Right atrium auricular region (tissue), 2 donors: Measurements from ENCODE around the gene ZBTB7A. TPM values are rescaled to one million over a fixed set of nuclear protein-coding genes. Genes with fewer than 3 reads are reported as not detected.
A peak's percentile ranks its signal among the peaks of the same experiment; 100 is the strongest.

Experiments
- DNase-seq: peaks from one replicate; pipeline ENCODE4 v3.0.0-alpha.2; 2019; ENCODE audit warnings: low spot score
- H3K27ac ChIP-seq, 2 donors: fragments of 200-600 bp; sonication (generic); 1 replicate in 1 of 2; 2 replicates in 1 of 2; pipeline ENCODE4 v1.5.1; 2016 to 2019
- H3K27me3 ChIP-seq, 2 donors: fragments of 200-600 bp; sonication (generic); one replicate each; pipeline versions ENCODE4 v1.5.1 to v1.6.0; 2017 to 2019
- H3K36me3 ChIP-seq: fragments of 200-600 bp; sonication (generic); one replicate; pipeline ENCODE4 v1.5.1; 2016
- H3K4me1 ChIP-seq, 2 donors: fragments of 200-600 bp; sonication (generic); one replicate each; pipeline versions ENCODE4 v1.5.1 to v1.6.0; 2017 to 2019
- H3K4me3 ChIP-seq, 2 donors: fragments of 200-600 bp; sonication (generic); 1 replicate in 1 of 2; 2 replicates in 1 of 2; pipeline ENCODE4 v1.5.1; 2017 to 2019; ENCODE audit warnings: mild to moderate bottlenecking in 1 of 2, moderate library complexity in 1 of 2
- H3K9me3 ChIP-seq, 2 donors: fragments of 200-600 bp; sonication (generic); one replicate each; pipeline ENCODE4 v1.5.1; 2019
- total RNA-seq, 2 donors: library from RNA; depleted of rRNA; stranded (reverse); fragments of >200 nt; gene quantifications; one replicate each; pipeline ENCODE4 v1.1.0, GENCODE V29; 2016
- TF ChIP-seq, protein P1 (sequence below), 2 donors: fragments of 200-600 bp; sonication (generic); IDR thresholded peaks; one replicate each; pipeline ENCODE4 v1.5.1; 2019; ENCODE audit warnings: antibody characterized with exemption in 2 of 2

The ZBTB7A gene
- total RNA-seq, 2 donors from 2014 or later: 33.8 to 50.0 TPM

DNA sequence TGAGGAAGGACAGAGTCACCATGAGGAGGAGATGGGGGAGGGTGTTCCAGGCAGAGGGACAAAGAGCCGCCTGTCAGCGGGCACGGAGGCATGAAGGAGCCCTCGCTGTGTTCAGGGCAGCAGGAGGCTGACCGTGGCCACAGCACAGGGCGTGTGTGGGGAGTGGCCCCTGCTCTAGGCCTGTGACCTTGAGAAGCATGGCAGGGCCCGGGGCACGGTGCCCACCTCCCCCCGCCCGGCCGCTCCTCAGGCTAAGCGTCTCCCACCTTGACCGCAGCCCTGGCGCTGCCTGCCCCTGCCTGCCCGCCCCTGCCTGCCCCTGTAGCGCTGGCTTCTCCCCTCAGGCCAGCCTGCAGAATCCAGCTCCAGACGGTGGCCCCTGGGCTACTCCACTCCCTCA, 45.7 kb upstream of the ZBTB7A start:
- TF ChIP-seq, protein P1, sequence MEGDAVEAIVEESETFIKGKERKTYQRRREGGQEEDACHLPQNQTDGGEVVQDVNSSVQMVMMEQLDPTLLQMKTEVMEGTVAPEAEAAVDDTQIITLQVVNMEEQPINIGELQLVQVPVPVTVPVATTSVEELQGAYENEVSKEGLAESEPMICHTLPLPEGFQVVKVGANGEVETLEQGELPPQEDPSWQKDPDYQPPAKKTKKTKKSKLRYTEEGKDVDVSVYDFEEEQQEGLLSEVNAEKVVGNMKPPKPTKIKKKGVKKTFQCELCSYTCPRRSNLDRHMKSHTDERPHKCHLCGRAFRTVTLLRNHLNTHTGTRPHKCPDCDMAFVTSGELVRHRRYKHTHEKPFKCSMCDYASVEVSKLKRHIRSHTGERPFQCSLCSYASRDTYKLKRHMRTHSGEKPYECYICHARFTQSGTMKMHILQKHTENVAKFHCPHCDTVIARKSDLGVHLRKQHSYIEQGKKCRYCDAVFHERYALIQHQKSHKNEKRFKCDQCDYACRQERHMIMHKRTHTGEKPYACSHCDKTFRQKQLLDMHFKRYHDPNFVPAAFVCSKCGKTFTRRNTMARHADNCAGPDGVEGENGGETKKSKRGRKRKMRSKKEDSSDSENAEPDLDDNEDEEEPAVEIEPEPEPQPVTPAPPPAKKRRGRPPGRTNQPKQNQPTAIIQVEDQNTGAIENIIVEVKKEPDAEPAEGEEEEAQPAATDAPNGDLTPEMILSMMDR (IDR thresholded peaks at IDR 0.05): no peak
- no peak for DNase-seq
- Histone ChIP-seq H3K9me3 (no peaks in the 10 kb centered on the region), H3K27ac (peak overlapping the region in 1 of 2 donors; percentile 6), H3K4me3 (no peak overlapping the region), H3K27me3 (no peaks in the 10 kb centered on the region), H3K36me3 (peaks cover 52% of the 10 kb centered on the region), H3K4me1 (peaks cover 0 to 41% of the 10 kb centered on the region in 2 donors)

DNA sequence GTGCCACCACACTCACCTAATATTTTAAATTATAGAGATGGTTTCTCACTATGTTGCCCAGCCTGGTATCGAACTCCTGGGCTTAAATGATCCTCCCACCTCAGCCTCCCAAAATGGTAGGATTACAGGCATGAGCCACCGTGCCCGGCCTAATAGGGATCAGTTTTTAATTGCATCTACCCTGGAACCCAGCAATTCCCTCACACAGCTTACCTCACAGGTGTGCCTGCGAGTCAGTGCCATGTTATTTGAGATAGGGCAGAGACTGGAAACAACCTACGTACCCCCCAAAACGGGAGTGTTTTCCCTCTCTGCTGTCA, 42.9 kb upstream of the ZBTB7A start:
- Histone ChIP-seq H3K4me3 (no peak overlapping the region), H3K36me3 (peaks cover 60% of the 10 kb centered on the region), H3K27ac (no peak overlapping the region), H3K27me3 (no peaks in the 10 kb centered on the region), H3K9me3 (no peaks in the 10 kb centered on the region), H3K4me1 (peaks cover 0 to 28% of the 10 kb centered on the region in 2 donors)
- no peak for DNase-seq
- TF ChIP-seq, protein P1 (IDR thresholded peaks at IDR 0.05): no peak

DNA sequence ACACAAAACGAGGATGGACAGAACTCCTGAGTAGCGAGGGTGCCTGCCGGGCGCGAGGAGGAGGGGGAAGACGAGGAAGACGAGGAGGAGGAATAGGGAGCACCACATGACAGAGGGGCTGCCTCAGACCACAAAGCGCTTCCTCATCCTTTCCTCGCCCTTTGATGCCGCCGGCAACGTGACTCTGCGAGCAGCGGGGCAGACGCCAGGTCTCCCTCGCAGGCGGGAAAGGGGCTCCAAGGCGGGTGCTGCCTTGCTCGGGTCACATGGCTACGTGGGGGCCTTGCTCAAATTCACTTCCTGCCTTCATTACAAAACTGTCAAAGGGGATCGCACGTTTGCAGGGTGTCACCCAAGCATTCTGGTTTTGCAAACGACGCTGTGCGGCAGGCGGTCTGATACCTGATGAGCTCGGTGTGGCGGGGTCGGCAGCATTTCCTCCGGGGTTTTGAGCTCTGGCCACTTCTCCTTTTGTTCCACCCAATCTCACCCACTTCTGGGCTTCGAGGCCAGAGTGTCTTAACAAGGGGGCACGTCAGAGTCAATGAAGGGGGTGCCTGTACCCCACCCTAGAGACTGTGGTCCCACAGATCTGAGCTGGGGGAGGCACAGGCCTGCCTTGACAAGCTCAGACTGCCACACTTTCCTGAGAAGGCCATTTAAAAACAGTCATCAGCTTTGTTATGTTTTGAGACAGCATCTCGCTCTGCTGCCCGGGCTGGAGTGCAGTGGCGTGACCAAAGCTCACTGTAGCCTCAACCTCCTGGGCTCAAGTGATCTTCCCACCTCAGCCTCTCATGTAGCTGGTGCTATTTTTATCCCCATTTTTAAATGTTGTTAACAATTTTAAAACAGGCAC, 42.3 kb upstream of the ZBTB7A start:
- Histone ChIP-seq H3K27me3 (no peaks in the 10 kb centered on the region), H3K4me1 (peaks cover 0 to 22% of the 10 kb centered on the region in 2 donors), H3K4me3 (no peak overlapping the region), H3K9me3 (no peaks in the 10 kb centered on the region), H3K27ac (no peak overlapping the region), H3K36me3 (peaks cover 56% of the 10 kb centered on the region)
- DNase-seq: no peak
- TF ChIP-seq, protein P1 (IDR thresholded peaks at IDR 0.05): no peak

DNA sequence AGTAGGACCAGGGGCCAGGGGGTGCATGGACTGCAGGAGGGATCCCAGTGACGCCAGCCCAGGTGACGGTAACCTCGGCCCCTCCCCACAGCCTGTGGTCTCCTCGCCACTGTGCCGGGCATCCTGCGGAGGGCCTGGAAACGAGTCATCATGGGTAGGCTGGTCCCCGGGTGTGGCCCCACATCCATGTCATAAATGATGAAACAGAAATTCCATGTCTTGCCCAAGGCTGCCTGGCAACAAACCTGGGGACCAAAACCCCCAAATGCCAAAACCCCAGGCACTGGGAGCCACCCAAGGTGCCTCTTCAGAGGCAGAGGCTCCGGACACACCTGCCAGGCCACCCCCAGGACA, 36.4 kb upstream of the ZBTB7A start:
- Histone ChIP-seq H3K27ac (no peak overlapping the region), H3K27me3 (no peaks in the 10 kb centered on the region), H3K36me3 (peaks cover 75% of the 10 kb centered on the region), H3K4me1 (peaks cover 0 to 10% of the 10 kb centered on the region in 2 donors), H3K4me3 (no peak overlapping the region), H3K9me3 (no peaks in the 10 kb centered on the region)
- TF ChIP-seq, protein P1 (IDR thresholded peaks at IDR 0.05): no peak
- no peak for DNase-seq

DNA sequence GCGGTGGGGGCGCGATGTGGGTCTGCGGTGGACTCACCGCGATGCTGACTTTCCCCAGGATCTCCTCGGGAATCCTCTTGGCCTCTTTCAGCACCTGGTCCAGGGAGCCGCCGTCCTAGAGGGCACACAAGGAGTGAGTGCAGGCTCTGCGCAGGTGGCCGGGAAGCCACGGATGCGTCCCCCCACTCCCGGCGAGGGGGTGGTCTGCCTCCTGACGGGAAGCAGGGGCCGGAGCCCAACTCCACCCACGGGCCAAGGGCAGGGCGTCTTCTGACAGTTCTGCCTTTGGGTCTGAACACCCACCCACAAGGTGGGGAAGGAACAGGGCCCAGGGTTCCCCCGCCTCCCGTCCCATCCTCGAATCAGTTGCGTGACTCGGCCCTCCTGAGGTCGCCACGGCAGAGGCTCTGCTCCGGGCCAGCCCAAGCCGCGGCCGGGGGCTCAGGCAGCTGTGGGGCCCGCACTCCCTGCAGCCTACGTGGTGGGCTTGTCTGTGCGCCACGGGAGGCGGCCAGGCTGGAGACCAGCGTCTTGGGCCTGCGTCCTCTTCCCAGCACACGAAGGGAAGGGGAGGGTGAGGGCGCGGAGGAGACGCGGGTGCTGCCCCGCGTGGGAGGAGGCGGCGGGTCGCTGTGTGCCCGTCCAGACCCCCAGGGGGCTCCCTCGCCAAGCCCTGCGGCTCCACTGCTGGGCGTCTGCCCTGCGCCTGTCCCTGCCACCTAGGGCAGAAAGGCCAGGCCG, 35.8 kb upstream of the ZBTB7A start:
- DNase-seq: no peak
- H3K4me1 ChIP-seq: peaks cover 0 to 15% of the 10 kb centered on the region in 2 donors
- H3K27ac ChIP-seq: no peak overlapping the region
- no peaks in the 10 kb centered on the region for H3K9me3 ChIP-seq
- TF ChIP-seq, protein P1 (IDR thresholded peaks at IDR 0.05): no peak
- peaks cover 70% of the 10 kb centered on the region for H3K36me3 ChIP-seq
- H3K4me3 ChIP-seq: no peak overlapping the region
- no peaks in the 10 kb centered on the region for H3K27me3 ChIP-seq
